Endothelial cell of umbilical vein (primary cell): Measurements from ENCODE around the gene BMERB1. TPM values are rescaled to one million over a fixed set of nuclear protein-coding genes. Genes with fewer than 3 reads are reported as not detected.

ENCODE experiments used
- BruUV-seq: library from RNA; stranded (reverse); fragments of 400-500 nt; replicated peaks from 2 replicates; lab custom pipeline; 2021; lab: Mats Ljungman, UMichigan
- CTCF ChIA-PET: fragments of 300-600, 350-600 bp; sonication (Branson Sonifier 250); formaldehyde crosslinking; loops from one replicate; lab custom pipeline; 2021; ENCODE audit warnings: antibody characterized with exemption, inconsistent platforms; lab: Charles Lee
- POLR2A ChIA-PET: fragments of 300-600, 350-600 bp; sonication (Branson Sonifier 250); formaldehyde crosslinking; loops from one replicate; lab custom pipeline; 2021; ENCODE audit warnings: antibody characterized with exemption, inconsistent platforms; lab: Charles Lee
- DNase-seq: peaks from one replicate; pipeline ENCODE4 v3.0.0-alpha.2; 2011; ENCODE audit warnings: low read depth, low spot score
- FAIRE-seq: peaks from 2 replicates; lab custom pipeline; 2011; peaks lifted over from hg19 to GRCh38; lab: Jason Lieb, UNC
- H2AFZ ChIP-seq: 2 replicates; pipeline ENCODE4 v1.6.0; 2012; ENCODE audit warnings: low read depth, low read length, control low read depth, inconsistent platforms
- H3K27ac ChIP-seq: 2 replicates; pipeline ENCODE4 v1.5.1; 2011; ENCODE audit warnings: low read depth, mild to moderate bottlenecking, control low read depth, low read length, moderate library complexity; ENCODE audit not compliant: insufficient read depth
- H3K27me3 ChIP-seq, 2 experiments: 2 replicates each; pipeline versions ENCODE4 v1.6.0 to v1.6.1; 2011; ENCODE audit warnings: low read length in 2 of 2, mixed read lengths in 1 of 2; ENCODE audit not compliant: control insufficient read depth in 2 of 2, insufficient read depth in 2 of 2
- H3K36me3 ChIP-seq, 2 experiments: 2 replicates in 1 of 2; 3 replicates in 1 of 2; pipeline ENCODE4 v1.5.1; 2011; ENCODE audit warnings: low read length in 2 of 2, mild to moderate bottlenecking in 1 of 2, moderate library complexity in 1 of 2; ENCODE audit not compliant: control insufficient read depth in 2 of 2, insufficient read depth in 2 of 2; ENCODE audit errors: extremely low read depth in 1 of 2
- H3K4me1 ChIP-seq: 3 replicates; pipeline ENCODE4 v1.5.1; 2011; ENCODE audit warnings: mild to moderate bottlenecking, low read length; ENCODE audit not compliant: control insufficient read depth, insufficient read depth; ENCODE audit errors: extremely low read depth
- H3K4me2 ChIP-seq: 2 replicates; pipeline ENCODE4 v1.6.1; 2011; ENCODE audit warnings: low read length, control low read depth, mixed read lengths; ENCODE audit not compliant: insufficient read depth
- H3K4me3 ChIP-seq, 3 experiments: fragments of 200-600 bp in 1 of 3; sonication (generic), shearing (Covaris generic) in 1 of 3; replicated peaks in 1 of 3; 2 replicates each; pipeline ENCODE4 v1.5.1; 2011 to 2016; ENCODE audit warnings: control low read depth in 3 of 3, low read length in 3 of 3, mild to moderate bottlenecking in 2 of 3, inconsistent platforms in 1 of 3, low read depth in 1 of 3, moderate library complexity in 1 of 3; ENCODE audit not compliant: insufficient read depth in 1 of 3
- H3K79me2 ChIP-seq: 2 replicates; pipeline ENCODE4 v1.6.0; 2012; ENCODE audit warnings: low read length, inconsistent platforms; ENCODE audit not compliant: control insufficient read depth, insufficient read depth
- H3K9ac ChIP-seq: replicated peaks from 2 replicates; pipeline ENCODE3; 2011; ENCODE audit warnings: low read length, control low read depth; ENCODE audit not compliant: insufficient read depth; ENCODE audit errors: extremely low read depth
- H3K9me1 ChIP-seq: replicated peaks from 3 replicates; pipeline ENCODE4 v1.6.0; 2011; ENCODE audit warnings: mild to moderate bottlenecking, low read length; ENCODE audit not compliant: control insufficient read depth, insufficient read depth; ENCODE audit errors: extremely low read depth
- H3K9me3 ChIP-seq: replicated peaks from 2 replicates; pipeline ENCODE4 v1.5.1; 2012; ENCODE audit warnings: low read length, inconsistent platforms; ENCODE audit not compliant: control insufficient read depth, insufficient read depth
- H4K20me1 ChIP-seq: replicated peaks from 2 replicates; pipeline ENCODE3; 2011; ENCODE audit warnings: mild to moderate bottlenecking, low read length; ENCODE audit not compliant: control insufficient read depth, insufficient read depth; ENCODE audit errors: extremely low read depth
- CTCF ChIP-seq, 2 donors: IDR thresholded peaks; 1 replicate in 1 of 2; 2 replicates in 1 of 2; pipeline ENCODE4 v1.5.1; 2011; ENCODE audit warnings: low read length in 2 of 2, mild to moderate bottlenecking in 2 of 2, moderate library complexity in 2 of 2, control low read depth in 1 of 2, inconsistent platforms in 1 of 2, low read depth in 1 of 2; ENCODE audit not compliant: insufficient read depth in 1 of 2; ENCODE audit errors: extremely low read depth in 1 of 2
- EZH2 ChIP-seq: IDR thresholded peaks from 2 replicates; pipeline ENCODE4 v1.6.1; 2012; ENCODE audit warnings: borderline replicate concordance, low read depth, mild to moderate bottlenecking, moderate library complexity, low read length, inconsistent platforms; ENCODE audit not compliant: severe bottlenecking
- FOS ChIP-seq: IDR thresholded peaks from 2 replicates; pipeline ENCODE4 v1.6.1; 2011; ENCODE audit warnings: mild to moderate bottlenecking, low read length, moderate library complexity, borderline replicate concordance; ENCODE audit not compliant: insufficient read depth
- GATA2 ChIP-seq: IDR thresholded peaks from 2 replicates; pipeline ENCODE4 v1.7.0; 2011; ENCODE audit warnings: low read depth, mild to moderate bottlenecking, moderate library complexity, mixed read lengths, low read length; ENCODE audit not compliant: insufficient read length, insufficient read depth
- JUN ChIP-seq: IDR thresholded peaks from 2 replicates; pipeline ENCODE4 v1.6.1; 2011; ENCODE audit warnings: borderline replicate concordance, low read depth; ENCODE audit not compliant: insufficient read length, insufficient read depth
- MAX ChIP-seq: IDR thresholded peaks from 2 replicates; pipeline ENCODE4 v1.6.1; 2011; ENCODE audit not compliant: insufficient read depth, insufficient read length
- MYC ChIP-seq: IDR thresholded peaks from one replicate; pipeline ENCODE4 v1.6.1; 2011; ENCODE audit warnings: mild to moderate bottlenecking, low read depth, low read length
- POLR2A ChIP-seq: IDR thresholded peaks from 2 replicates; pipeline ENCODE4 v1.6.1; 2012; ENCODE audit warnings: low read depth, mild to moderate bottlenecking, control low read depth, low read length
- POLR2AphosphoS5 ChIP-seq: IDR thresholded peaks from 2 replicates; pipeline ENCODE4 v1.6.1; 2012; ENCODE audit warnings: low read depth, mild to moderate bottlenecking, control low read depth, low read length, moderate library complexity; ENCODE audit not compliant: insufficient read depth
- dilution Hi-C: fragments of 300-500 bp; cut with MboI; formaldehyde crosslinking; loops from one replicate; pipeline ENCODE4 v1.15.0; 2019; ENCODE audit warnings: low sequenced_read_pairs; ENCODE audit not compliant: extremely low pct_ligation_motif_present
- intact Hi-C: fragments of 100-400 bp; cut with micrococcal nuclease; formaldehyde crosslinking; loops from one replicate; pipeline ENCODE4 v1.10.0; 2022
- polyA plus RNA-seq, 4 experiments: library from polyadenylated mRNA; depleted of rRNA in 3 of 4; stranded (reverse) in 3 of 4; unstranded in 1 of 4; fragments of >200 nt; gene quantifications; 2 replicates each; pipeline versions ENCODE4 v1.2.1 to v1.2.3, GENCODE V29; 2011 to 2012; ENCODE audit warnings: missing spikeins in 1 of 4
- total RNA-seq: library from RNA; stranded (reverse); gene quantifications from 2 replicates; pipeline ENCODE4 v1.2.3, GENCODE V29; 2021

BMERB1 gene
- total and polyA plus RNA-seq, 2 donors (not counting 3 experiments of a cell fraction or from before 2014, with no cell fraction given) = 14.1 to 17.4 TPM

- Histone ChIP-seq H3K27ac (no peak overlapping the region), H4K20me1 (no peaks in the 10 kb centered on the region), H2AFZ (no peak overlapping the region), H3K9ac (no peak overlapping the region), H3K27me3 (no peaks in the 10 kb centered on the region), H3K9me1 (no peaks in the 10 kb centered on the region), H3K4me1 (peaks cover 19% of the 10 kb centered on the region), H3K4me3 (no peak overlapping the region), H3K79me2 (no peaks in the 10 kb centered on the region), H3K36me3 (no peaks in the 10 kb centered on the region), H3K4me2 (no peak overlapping the region), H3K9me3 (no peaks in the 10 kb centered on the region)
- FAIRE-seq = no peak
- no peak for DNase-seq
- ChIA-PET CTCF (interaction anchor here (1.0 to 3.9 kb wide), 2 partner anchors 14 to 89 kb away, joined by 3 to 13 read pairs; no protein-coding TSS in a partner anchor), POLR2A (no interaction called here)
- dilution Hi-C loops = no loop called here
- no TSS peak for BruUV-seq
- TF ChIP-seq MAX = no peak
- TF ChIP-seq CTCF (IDR thresholded peaks at IDR 0.05; ENCODE audit: extremely low read depth in 1 of 2, insufficient read depth in 1 of 2, low read depth in 1 of 2, low read length in 2 of 2) = no peak
- no peak for TF ChIP-seq JUN
- no peak for TF ChIP-seq POLR2AphosphoS5
- TF ChIP-seq MYC = no peak
- TF ChIP-seq POLR2A = no peak
- no peak for TF ChIP-seq GATA2
- TF ChIP-seq FOS = no peak
- TF ChIP-seq EZH2 = no peak
- intact Hi-C loops = no loop called here
Measured at GRCh38 chr16:15516609-15517008, 82.2 kb downstream of the BMERB1 start.
